Mononuclear cell (primary cell): ENCODE data around the gene USP2. TPM values are rescaled to one million over a fixed set of nuclear protein-coding genes. Genes with fewer than 3 reads are reported as not detected.

Source experiments
- H3K27me3 ChIP-seq: 2 replicates; pipeline ENCODE4 v1.6.0; 2011; ENCODE audit warnings: low read length, control low read depth; ENCODE audit not compliant: insufficient read depth
- H3K4me1 ChIP-seq: 2 replicates; pipeline ENCODE4 v1.5.1; 2011; ENCODE audit warnings: mild to moderate bottlenecking, low read length, control low read depth; ENCODE audit not compliant: insufficient read depth
- H3K4me3 ChIP-seq: 2 replicates; pipeline ENCODE4 v1.5.1; 2011; ENCODE audit warnings: mild to moderate bottlenecking, low read length, moderate library complexity
- H3K9me3 ChIP-seq: 2 replicates; pipeline ENCODE4 v1.5.1; 2011; ENCODE audit warnings: low read depth, mild to moderate bottlenecking, control low read depth, low read length
- total RNA-seq: library from RNA; depleted of rRNA; stranded (reverse); fragments of >200 nt; gene quantifications from one replicate; pipeline ENCODE4 v1.2.3, GENCODE V29; 2012

USP2 gene
- under 0.01 TPM for total RNA-seq

- H3K27me3 ChIP-seq, result peaks cover 8% of the 10 kb centered on the region
- no peaks in the 10 kb centered on the region for H3K9me3 ChIP-seq
- peaks cover 18% of the 10 kb centered on the region for H3K4me1 ChIP-seq
- peak within 1 kb of the TSS; percentile 40 for H3K4me3 ChIP-seq
Observed at GRCh38 chr11:119381181-119381988, at the start of gene USP2. Gene USP2, minus strand, starts transcription at chr11:119381690. Its CDS starts 8,210 bp downstream, at chr11:119373480.

GRCh38 chr11:119427279-119427678 is 45.8 kb upstream of the USP2 start:
- H3K4me3 ChIP-seq, result no peak overlapping the region
- H3K27me3 ChIP-seq, result peaks cover 21% of the 10 kb centered on the region
- H3K4me1 ChIP-seq, result no peaks in the 10 kb centered on the region
- no peaks in the 10 kb centered on the region for H3K9me3 ChIP-seq

- Histone ChIP-seq H3K4me3 (no peak overlapping the region), H3K9me3 (no peaks in the 10 kb centered on the region), H3K4me1 (no peaks in the 10 kb centered on the region), H3K27me3 (peaks cover 32% of the 10 kb centered on the region)
Observed at GRCh38 chr11:119426142-119426541, 44.7 kb upstream of the USP2 start.

GRCh38 chr11:119424775-119425174 is 43.3 kb upstream of the USP2 start:
- Histone ChIP-seq H3K9me3 (no peaks in the 10 kb centered on the region), H3K4me1 (no peaks in the 10 kb centered on the region), H3K4me3 (no peak overlapping the region), H3K27me3 (peaks cover 37% of the 10 kb centered on the region)

GRCh38 chr11:119424276-119424675 is 42.8 kb upstream of the USP2 start:
- Histone ChIP-seq H3K27me3 (peaks cover 37% of the 10 kb centered on the region), H3K9me3 (no peaks in the 10 kb centered on the region), H3K4me3 (no peak overlapping the region), H3K4me1 (no peaks in the 10 kb centered on the region)

- H3K4me3 ChIP-seq, result no peak overlapping the region
- H3K9me3 ChIP-seq, result no peaks in the 10 kb centered on the region
- H3K4me1 ChIP-seq, result no peaks in the 10 kb centered on the region
- H3K27me3 ChIP-seq, result peaks cover 37% of the 10 kb centered on the region
Observed at GRCh38 chr11:119423509-119424254, 42.2 kb upstream of the USP2 start.

- Histone ChIP-seq H3K4me3 (no peak within 1 kb of the TSS), H3K27me3 (peaks cover 37% of the 10 kb centered on the region), H3K9me3 (no peaks in the 10 kb centered on the region), H3K4me1 (no peaks in the 10 kb centered on the region)
Observed at GRCh38 chr11:119422809-119423508, 41.5 kb upstream of the USP2 start, which contains the start of gene THY1. Gene THY1, minus strand, starts transcription at chr11:119423172. Its CDS starts 2,267 bp downstream, at chr11:119420905.

- H3K4me3 ChIP-seq, result no peak overlapping the region
- H3K27me3 ChIP-seq, result peaks cover 37% of the 10 kb centered on the region
- H3K9me3 ChIP-seq, result no peaks in the 10 kb centered on the region
- no peaks in the 10 kb centered on the region for H3K4me1 ChIP-seq
Observed at GRCh38 chr11:119421941-119422808, 40.7 kb upstream of the USP2 start.

GRCh38 chr11:119421351-119421750 is 39.9 kb upstream of the USP2 start:
- Histone ChIP-seq H3K4me1 (no peaks in the 10 kb centered on the region), H3K4me3 (no peak overlapping the region), H3K27me3 (peaks cover 37% of the 10 kb centered on the region), H3K9me3 (no peaks in the 10 kb centered on the region)

GRCh38 chr11:119420631-119421030 is 39.1 kb upstream of the USP2 start:
- peaks cover 37% of the 10 kb centered on the region for H3K27me3 ChIP-seq
- H3K9me3 ChIP-seq, result no peaks in the 10 kb centered on the region
- no peak overlapping the region for H3K4me3 ChIP-seq
- no peaks in the 10 kb centered on the region for H3K4me1 ChIP-seq

- H3K27me3 ChIP-seq, result peaks cover 37% of the 10 kb centered on the region
- H3K4me1 ChIP-seq, result no peaks in the 10 kb centered on the region
- H3K9me3 ChIP-seq, result no peaks in the 10 kb centered on the region
Observed at GRCh38 chr11:119419834-119420492, 38.5 kb upstream of the USP2 start.

GRCh38 chr11:119419246-119419645 is 37.8 kb upstream of the USP2 start:
- peaks cover 33% of the 10 kb centered on the region for H3K27me3 ChIP-seq
- no peak overlapping the region for H3K4me3 ChIP-seq
- H3K9me3 ChIP-seq, result no peaks in the 10 kb centered on the region
- H3K4me1 ChIP-seq, result no peaks in the 10 kb centered on the region

More at GRCh38 chr11:119419834-119420492, 38.5 kb upstream of the USP2 start:
- H3K4me3 ChIP-seq, result no peak overlapping the region

GRCh38 chr11:119418759-119419158 is 37.3 kb upstream of the USP2 start:
- Histone ChIP-seq H3K4me1 (no peaks in the 10 kb centered on the region), H3K27me3 (peaks cover 28% of the 10 kb centered on the region), H3K4me3 (no peak overlapping the region), H3K9me3 (no peaks in the 10 kb centered on the region)
